Measurements from ENCODE around the gene NPAS2. TPM values are rescaled to one million over a fixed set of nuclear protein-coding genes. Genes with fewer than 3 reads are reported as not detected.

Gene NPAS2
- total RNA-seq, 1 donor from 2014 or later = 8.3 TPM

Other genes with a start within 250 kb of the NPAS2 start
- 894 and 1,408 TPM in 2 replicates for gene RPL31, start 182.2 kb downstream of the NPAS2 start, total RNA-seq

All from dermis blood vessel endothelial cell (primary cell).